Left ventricle myocardium inferior (tissue), 1 donor: Measurements from ENCODE around the gene DCPS. TPM values are rescaled to one million over a fixed set of nuclear protein-coding genes. Genes with fewer than 3 reads are reported as not detected.
"Not testable (repeated sequence)": the region's sequence is repeated elsewhere in the genome, so short reads cannot be mapped to it uniquely, and the experiment has no call there.

Experiments
- DNase-seq: peaks from one replicate; pipeline ENCODE4 v3.0.0-alpha.2; 2020
- H3K27ac ChIP-seq: fragments of 200-600 bp; replicated peaks from 2 replicates; pipeline ENCODE4 v1.8.0; 2021
- H3K27me3 ChIP-seq: fragments of 200-600 bp; 2 replicates; pipeline ENCODE4 v1.8.0; 2021; ENCODE audit warnings: low read depth
- H3K36me3 ChIP-seq: fragments of 200-600 bp; 2 replicates; pipeline ENCODE4 v1.8.0; 2021
- H3K4me1 ChIP-seq: fragments of 200-600 bp; 2 replicates; pipeline ENCODE4 v1.8.0; 2021
- H3K4me3 ChIP-seq: fragments of 200-600 bp; 2 replicates; pipeline ENCODE4 v1.8.0; 2021; ENCODE audit warnings: mild to moderate bottlenecking, moderate library complexity
- H3K9me3 ChIP-seq: fragments of 200-600 bp; replicated peaks from 2 replicates; pipeline ENCODE4 v1.8.0; 2021
- intact Hi-C: fragments of 100-400 bp; cut with micrococcal nuclease; formaldehyde crosslinking; loops from one replicate; pipeline ENCODE4 v1.11.0; 2022
- total RNA-seq: library from RNA; stranded (reverse); fragmentation: NEBNext Ultra II Directional; extraction: Animal tissue kit (Norgen Biotek cat#: 25700); gene quantifications from one replicate; pipeline ENCODE4 v1.2.1, GENCODE V29; 2021
- TF ChIP-seq, protein P1 (sequence below): fragments of 200-600 bp; IDR thresholded peaks from 2 replicates; pipeline ENCODE4 v1.8.0; 2021; ENCODE audit warnings: antibody characterized with exemption, mild to moderate bottlenecking, borderline replicate concordance
- donor health status: DM: no; HTN: yes; CAD: no; lungs with severe emphysema.

DCPS gene
- total RNA-seq, 1 donor from 2014 or later: 12.1 TPM

- intact Hi-C loops: no loop called here
- peak overlapping the region; percentile 31 for H3K4me3 ChIP-seq
- peak overlapping the region; percentile 77 for H3K27ac ChIP-seq
- H3K27me3 ChIP-seq: no peaks in the 10 kb centered on the region
- no peaks in the 10 kb centered on the region for H3K36me3 ChIP-seq
- peaks cover 92% of the 10 kb centered on the region for H3K4me1 ChIP-seq
- peak; percentile 50 for DNase-seq
- TF ChIP-seq, protein P1, sequence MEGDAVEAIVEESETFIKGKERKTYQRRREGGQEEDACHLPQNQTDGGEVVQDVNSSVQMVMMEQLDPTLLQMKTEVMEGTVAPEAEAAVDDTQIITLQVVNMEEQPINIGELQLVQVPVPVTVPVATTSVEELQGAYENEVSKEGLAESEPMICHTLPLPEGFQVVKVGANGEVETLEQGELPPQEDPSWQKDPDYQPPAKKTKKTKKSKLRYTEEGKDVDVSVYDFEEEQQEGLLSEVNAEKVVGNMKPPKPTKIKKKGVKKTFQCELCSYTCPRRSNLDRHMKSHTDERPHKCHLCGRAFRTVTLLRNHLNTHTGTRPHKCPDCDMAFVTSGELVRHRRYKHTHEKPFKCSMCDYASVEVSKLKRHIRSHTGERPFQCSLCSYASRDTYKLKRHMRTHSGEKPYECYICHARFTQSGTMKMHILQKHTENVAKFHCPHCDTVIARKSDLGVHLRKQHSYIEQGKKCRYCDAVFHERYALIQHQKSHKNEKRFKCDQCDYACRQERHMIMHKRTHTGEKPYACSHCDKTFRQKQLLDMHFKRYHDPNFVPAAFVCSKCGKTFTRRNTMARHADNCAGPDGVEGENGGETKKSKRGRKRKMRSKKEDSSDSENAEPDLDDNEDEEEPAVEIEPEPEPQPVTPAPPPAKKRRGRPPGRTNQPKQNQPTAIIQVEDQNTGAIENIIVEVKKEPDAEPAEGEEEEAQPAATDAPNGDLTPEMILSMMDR: no peak
- no peaks in the 10 kb centered on the region for H3K9me3 ChIP-seq
Observed at GRCh38 chr11:126366064-126366822, 62.4 kb downstream of the DCPS start.

DNA sequence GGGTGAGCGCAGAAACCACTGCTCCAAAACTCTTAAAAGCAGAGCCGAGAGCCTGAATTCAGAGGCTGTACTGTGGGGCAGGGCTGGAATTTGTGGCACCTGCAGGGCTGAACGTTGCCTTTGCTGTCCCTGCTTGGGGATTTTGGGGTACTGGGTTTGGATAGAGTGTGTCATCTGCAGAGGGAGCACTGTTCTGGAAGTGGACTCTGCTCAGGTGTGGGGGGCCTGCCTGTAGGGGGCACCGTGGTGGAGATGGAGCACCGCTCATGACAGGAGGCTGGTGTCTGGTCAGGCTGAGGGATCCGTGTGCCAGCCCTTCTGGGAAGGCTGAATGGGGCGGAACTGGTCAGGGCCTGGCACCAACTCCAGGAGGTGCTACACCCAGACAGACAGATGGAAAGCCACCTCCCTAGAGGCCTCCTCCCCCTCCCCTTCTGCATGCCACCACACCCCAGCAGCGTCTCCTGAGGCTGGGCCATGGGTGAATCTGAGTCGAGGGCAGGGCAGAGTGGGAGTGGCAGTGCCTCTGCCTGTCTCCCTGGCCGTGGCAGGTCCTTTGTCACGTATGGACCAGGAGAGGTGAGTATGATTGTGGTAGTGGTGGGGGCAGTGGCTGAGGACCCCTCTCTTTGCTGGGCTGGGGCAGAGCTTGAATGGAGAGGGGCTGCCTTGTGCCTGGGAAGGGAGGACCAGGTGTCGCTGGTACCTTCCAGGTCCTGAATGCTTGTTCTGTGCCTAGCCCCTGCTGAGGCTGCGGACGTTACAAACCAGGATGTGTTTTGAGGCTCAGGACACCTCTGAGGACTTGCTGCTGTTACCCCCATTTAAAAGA is 63.2 kb downstream of the DCPS start:
- TF ChIP-seq, protein P1: peak; percentile 45
- DNase-seq: peak; percentile 46
- intact Hi-C loops, H3K27me3 ChIP-seq, H3K36me3 ChIP-seq, H3K4me3 ChIP-seq, H3K9me3 ChIP-seq: not testable (repeated sequence)
- Histone ChIP-seq H3K4me1 (peaks cover 92% of the 10 kb centered on the region), H3K27ac (peak overlapping the region; percentile 77)

DNA sequence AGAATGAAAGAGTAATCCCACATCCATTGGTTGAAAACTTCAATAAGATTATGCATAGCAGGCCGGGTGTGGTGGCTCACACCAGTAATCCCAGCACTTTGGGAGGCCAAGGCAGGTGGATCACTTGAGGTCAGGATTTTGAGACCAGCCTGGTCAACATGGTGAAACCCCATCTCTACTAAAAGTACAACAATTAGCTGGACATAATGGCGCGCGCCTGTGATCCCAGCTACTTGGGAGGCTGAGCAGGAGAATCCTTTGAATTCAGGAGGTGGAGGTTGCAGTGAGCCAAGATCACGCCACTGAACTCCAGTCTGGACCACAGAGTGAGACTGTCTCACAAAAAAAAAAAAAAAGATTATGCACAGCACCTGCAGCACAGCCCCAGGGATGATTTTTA is 63.9 kb downstream of the DCPS start:
- H3K9me3 ChIP-seq, DNase-seq, H3K36me3 ChIP-seq, H3K4me3 ChIP-seq, H3K27me3 ChIP-seq, intact Hi-C loops: not testable (repeated sequence)
- Histone ChIP-seq H3K27ac (peak overlapping the region; percentile 77), H3K4me1 (peaks cover 92% of the 10 kb centered on the region)

DNA sequence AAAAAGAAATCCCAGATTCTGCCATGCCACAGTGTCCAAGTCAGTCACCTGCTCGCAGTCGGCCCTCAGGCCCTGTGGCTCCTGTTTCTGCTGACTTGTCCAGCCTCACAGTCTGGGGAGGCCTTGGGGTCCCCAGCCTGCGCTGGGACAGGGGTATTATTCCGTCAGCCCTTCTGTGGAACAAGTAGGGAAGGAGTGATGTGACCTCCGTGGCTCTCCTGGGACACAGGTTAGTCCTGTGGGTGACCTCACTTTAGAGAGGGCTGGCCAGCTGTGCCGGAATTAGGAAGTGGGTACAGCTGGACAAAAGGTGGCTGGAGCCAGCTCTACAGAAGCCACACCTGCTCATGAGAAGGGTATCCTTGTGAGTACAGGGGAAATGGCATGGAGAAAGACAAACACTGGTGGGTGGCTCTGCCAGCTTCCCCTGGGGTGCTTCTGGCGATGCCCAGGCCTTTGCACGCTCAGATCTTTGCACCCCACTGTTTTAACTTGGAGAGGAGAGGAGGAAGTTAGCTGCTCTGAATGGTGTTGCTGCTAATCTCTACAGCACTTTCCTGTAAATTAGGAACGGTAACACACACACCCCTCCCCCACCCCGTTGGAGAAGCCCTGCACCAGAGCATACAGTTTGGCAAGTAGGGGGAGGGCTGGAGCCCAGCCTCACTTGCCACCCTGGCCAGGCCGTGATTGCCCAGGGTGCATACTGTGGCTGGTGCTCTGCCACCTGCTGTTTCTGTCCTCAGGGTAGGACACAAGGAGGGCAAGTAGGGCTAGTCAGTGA is 64.7 kb downstream of the DCPS start:
- intact Hi-C loops, H3K36me3 ChIP-seq, H3K27me3 ChIP-seq, H3K4me3 ChIP-seq, H3K9me3 ChIP-seq: not testable (repeated sequence)
- TF ChIP-seq, protein P1: peak; percentile 20
- DNase-seq: peak; percentile 28
- Histone ChIP-seq H3K4me1 (peaks cover 92% of the 10 kb centered on the region), H3K27ac (peak overlapping the region; percentile 77)

DNA sequence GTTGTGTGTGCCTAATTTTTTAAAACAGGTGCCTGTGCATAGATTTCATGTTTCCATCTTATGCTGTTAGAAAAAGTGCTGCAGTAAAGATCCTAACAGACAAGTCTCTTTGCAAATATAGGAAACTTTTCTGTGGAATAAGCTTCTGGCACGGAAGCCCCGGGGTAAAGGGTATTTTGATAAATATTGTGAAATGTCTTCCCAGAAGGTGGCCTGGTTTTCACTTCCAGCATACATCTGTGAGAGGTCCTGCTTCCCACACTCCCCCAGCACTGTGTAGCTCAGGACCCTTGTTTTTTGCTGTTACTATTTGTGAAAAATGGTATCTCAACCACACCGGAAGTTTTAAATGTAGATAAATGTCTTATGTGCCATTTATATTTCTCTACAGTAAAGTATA is 66.2 kb downstream of the DCPS start:
- H3K4me3 ChIP-seq: no peak overlapping the region
- H3K36me3 ChIP-seq: no peaks in the 10 kb centered on the region
- peak overlapping the region; percentile 77 for H3K27ac ChIP-seq
- H3K27me3 ChIP-seq: no peaks in the 10 kb centered on the region
- intact Hi-C loops: no loop called here
- TF ChIP-seq, protein P1: no peak
- no peak for DNase-seq
- no peaks in the 10 kb centered on the region for H3K9me3 ChIP-seq
- H3K4me1 ChIP-seq: peaks cover 91% of the 10 kb centered on the region
